ENCODE measurements around the gene CTSC. TPM values are rescaled to one million over a fixed set of nuclear protein-coding genes. Genes with fewer than 3 reads are reported as not detected.

Gene CTSC
- total RNA-seq, 1 experiment from 2014 or later = 119 TPM

GRCh38 chr11:88292171-88292843 lies 45.2 kb downstream of the CTSC start:
- Histone ChIP-seq H4K20me1 (ENCODE audit: insufficient read depth) (no peaks in the 10 kb centered on the region), H3K4me3 (no peak overlapping the region), H3K27me3 (ENCODE audit: insufficient read depth, low read depth) (no peaks in the 10 kb centered on the region), H3K4me2 (no peak overlapping the region), H3K27ac (no peak overlapping the region), H2AFZ (no peak overlapping the region), H3K9me2 (ENCODE audit: insufficient read depth) (no peaks in the 10 kb centered on the region), H3K9me3 (ENCODE audit: insufficient read depth, low read depth) (no peaks in the 10 kb centered on the region), H3F3A (ENCODE audit: insufficient read depth, low read depth) (no peaks in the 10 kb centered on the region), H3K79me2 (ENCODE audit: low read depth) (no peaks in the 10 kb centered on the region), H3K4me1 (replicated peaks; ENCODE audit: insufficient read depth) (no peaks in the 10 kb centered on the region), H3K36me3 (ENCODE audit: low read depth) (peaks cover 50% of the 10 kb centered on the region; the same call in 1 of the 2 replicates)
- no TSS peak for BruUV-seq (replicated peaks)
- POLR2A ChIA-PET (ENCODE audit: unreplicated experiment) = no interaction called here
- TF ChIP-seq CTCF (conservative IDR thresholded peaks at IDR 0.05) (0 out of 2 replicates have a peak, but pooled peaks have one; percentile 16), EZH2 (IDR thresholded peaks at IDR 0.05; ENCODE audit: low read depth) (no peak)
- CTCF ChIA-PET = no interaction called here
- peak in 1 of 2 experiments; percentile 30 for DNase-seq
- intact Hi-C loops (cut with micrococcal nuclease; ENCODE audit: unreplicated experiment) = loop anchor here (1.0 kb wide), 1 partner anchor 252 kb away; no protein-coding TSS in a partner anchor

DNA sequence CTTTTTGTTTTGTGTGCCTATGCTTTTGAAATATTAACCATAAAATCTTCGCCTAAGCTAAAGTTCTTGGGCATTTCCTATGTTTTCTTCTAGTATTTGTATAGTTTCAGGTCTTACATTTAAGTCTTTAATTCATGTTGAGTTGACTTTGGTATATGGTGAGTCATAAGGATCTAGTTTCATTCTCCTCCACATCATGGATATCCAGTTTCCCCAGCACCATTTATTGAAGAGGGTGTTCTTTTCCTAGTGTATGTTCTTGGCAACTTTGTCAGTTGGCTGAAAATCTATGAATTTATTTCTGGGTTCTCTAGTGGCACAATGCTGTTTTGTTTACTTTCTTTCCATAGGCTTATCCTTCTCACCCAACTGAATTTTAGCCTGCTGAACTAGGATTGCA lies 49.0 kb downstream of the CTSC start:
- TF ChIP-seq CTCF (conservative IDR thresholded peaks at IDR 0.05) (no peak), EZH2 (IDR thresholded peaks at IDR 0.05; ENCODE audit: low read depth) (no peak)
- Histone ChIP-seq H3K9me2 (ENCODE audit: insufficient read depth) (no peaks in the 10 kb centered on the region), H3K9me3 (ENCODE audit: insufficient read depth, low read depth) (no peaks in the 10 kb centered on the region), H3F3A (ENCODE audit: insufficient read depth, low read depth) (no peaks in the 10 kb centered on the region), H3K36me3 (ENCODE audit: low read depth) (peaks cover 36% of the 10 kb centered on the region; the same call in 1 of the 2 replicates), H3K4me3 (no peak overlapping the region), H3K79me2 (ENCODE audit: low read depth) (no peaks in the 10 kb centered on the region), H3K27me3 (ENCODE audit: insufficient read depth, low read depth) (no peaks in the 10 kb centered on the region), H3K4me1 (replicated peaks; ENCODE audit: insufficient read depth) (peaks cover 12% of the 10 kb centered on the region; the same call in 1 of the 2 replicates), H3K27ac (no peak overlapping the region), H4K20me1 (ENCODE audit: insufficient read depth) (no peaks in the 10 kb centered on the region), H3K4me2 (no peak overlapping the region), H2AFZ (no peak overlapping the region)
- intact Hi-C loops (cut with micrococcal nuclease; ENCODE audit: unreplicated experiment) = no loop called here
- no TSS peak for BruUV-seq (replicated peaks)
- no peak for DNase-seq
- ChIA-PET POLR2A (ENCODE audit: unreplicated experiment) (no interaction called here), CTCF (no interaction called here)

DNA sequence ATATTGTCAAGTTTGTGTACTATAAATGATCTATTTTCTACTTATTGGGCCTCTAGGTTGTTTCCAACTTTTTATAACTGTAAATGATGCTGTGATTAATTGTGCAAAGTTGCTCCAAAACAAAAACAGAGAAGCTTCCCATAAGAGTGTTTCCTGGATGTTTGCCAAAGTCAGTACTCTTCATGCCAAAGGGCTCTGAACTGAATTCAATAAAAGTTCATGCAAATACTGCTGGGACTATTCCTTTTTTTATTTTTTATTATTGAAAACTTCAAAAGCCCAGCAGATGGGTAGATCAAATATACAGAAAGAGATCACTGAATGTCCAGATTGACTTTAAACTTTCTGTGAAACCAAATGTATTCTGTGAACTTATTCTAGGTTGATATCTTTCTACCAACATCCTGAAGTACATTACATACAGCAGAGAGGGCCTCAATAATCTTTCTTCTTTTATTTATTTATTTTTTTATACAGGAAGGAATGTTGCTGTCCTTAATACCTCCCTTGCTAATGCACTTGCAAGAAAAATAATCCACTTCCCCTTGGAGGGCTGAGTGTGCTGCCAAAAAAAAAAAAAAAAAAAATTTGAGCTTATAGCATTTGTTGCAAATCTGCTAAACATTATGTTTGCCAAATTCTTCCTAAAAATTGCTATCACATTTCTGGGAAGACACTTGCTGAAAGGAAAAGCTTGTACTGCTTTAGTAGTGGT lies 53.0 kb downstream of the CTSC start:
- no peaks in the 10 kb centered on the region for H3K27me3 ChIP-seq (ENCODE audit: insufficient read depth, low read depth)
- H4K20me1 ChIP-seq (ENCODE audit: insufficient read depth) = no peaks in the 10 kb centered on the region
- BruUV-seq (replicated peaks) = no TSS peak
- H3K9me3 ChIP-seq (ENCODE audit: insufficient read depth, low read depth) = no peaks in the 10 kb centered on the region
- no peaks in the 10 kb centered on the region for H3K9me2 ChIP-seq (ENCODE audit: insufficient read depth)
- no peak overlapping the region for H2AFZ ChIP-seq
- H3K4me1 ChIP-seq (replicated peaks; ENCODE audit: insufficient read depth) = peaks cover 12% of the 10 kb centered on the region; the same call in 1 of the 2 replicates
- H3F3A ChIP-seq (ENCODE audit: insufficient read depth, low read depth) = no peaks in the 10 kb centered on the region
- H3K27ac ChIP-seq = no peak overlapping the region
- no peak overlapping the region for H3K4me2 ChIP-seq
- CTCF ChIA-PET = no interaction called here
- intact Hi-C loops (cut with micrococcal nuclease; ENCODE audit: unreplicated experiment) = no loop called here
- H3K4me3 ChIP-seq = no peak overlapping the region
- peaks cover 14% of the 10 kb centered on the region; the same call in 1 of the 2 replicates for H3K36me3 ChIP-seq (ENCODE audit: low read depth)
- no peak for DNase-seq
- POLR2A ChIA-PET (ENCODE audit: unreplicated experiment) = no interaction called here
- H3K79me2 ChIP-seq (ENCODE audit: low read depth) = no peaks in the 10 kb centered on the region
- TF ChIP-seq EZH2 (IDR thresholded peaks at IDR 0.05; ENCODE audit: low read depth) (no peak), CTCF (conservative IDR thresholded peaks at IDR 0.05) (no peak)

Measured in PC-9 (cell line).